ENCODE measurements around the gene NCAM1.

DNA sequence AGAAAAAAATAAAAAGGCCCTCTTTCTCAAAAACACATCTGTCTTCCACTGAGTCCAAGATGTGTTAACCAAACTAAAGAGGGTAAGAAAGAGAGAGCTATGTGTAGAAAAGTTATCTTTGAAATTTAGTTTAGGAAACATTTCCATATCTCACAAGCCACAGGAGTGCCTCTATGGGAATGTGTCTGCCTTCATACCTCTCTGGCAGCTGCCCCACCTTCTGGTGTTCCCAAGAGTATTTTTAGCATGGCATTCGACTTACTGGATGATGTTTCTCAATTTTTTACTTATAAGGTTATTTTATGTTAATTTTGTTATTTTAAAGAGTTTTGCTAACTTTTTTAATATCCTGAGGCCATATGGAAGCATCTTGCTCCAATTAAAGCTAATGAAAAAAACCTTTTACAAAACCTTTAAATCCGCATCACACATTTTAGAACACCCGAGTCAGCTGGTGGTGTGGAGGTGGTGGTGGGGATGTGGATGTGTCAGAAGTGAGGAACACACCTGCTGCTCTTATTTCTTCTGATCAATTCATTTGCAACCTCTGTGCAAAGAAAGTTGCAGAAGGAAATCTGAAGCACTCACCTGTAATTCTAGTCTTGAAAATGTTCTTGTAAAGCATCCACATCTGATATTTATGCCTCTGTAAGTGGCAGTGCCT is 112.2 kb downstream of the NCAM1 start:
- TF ChIP-seq, protein P1, sequence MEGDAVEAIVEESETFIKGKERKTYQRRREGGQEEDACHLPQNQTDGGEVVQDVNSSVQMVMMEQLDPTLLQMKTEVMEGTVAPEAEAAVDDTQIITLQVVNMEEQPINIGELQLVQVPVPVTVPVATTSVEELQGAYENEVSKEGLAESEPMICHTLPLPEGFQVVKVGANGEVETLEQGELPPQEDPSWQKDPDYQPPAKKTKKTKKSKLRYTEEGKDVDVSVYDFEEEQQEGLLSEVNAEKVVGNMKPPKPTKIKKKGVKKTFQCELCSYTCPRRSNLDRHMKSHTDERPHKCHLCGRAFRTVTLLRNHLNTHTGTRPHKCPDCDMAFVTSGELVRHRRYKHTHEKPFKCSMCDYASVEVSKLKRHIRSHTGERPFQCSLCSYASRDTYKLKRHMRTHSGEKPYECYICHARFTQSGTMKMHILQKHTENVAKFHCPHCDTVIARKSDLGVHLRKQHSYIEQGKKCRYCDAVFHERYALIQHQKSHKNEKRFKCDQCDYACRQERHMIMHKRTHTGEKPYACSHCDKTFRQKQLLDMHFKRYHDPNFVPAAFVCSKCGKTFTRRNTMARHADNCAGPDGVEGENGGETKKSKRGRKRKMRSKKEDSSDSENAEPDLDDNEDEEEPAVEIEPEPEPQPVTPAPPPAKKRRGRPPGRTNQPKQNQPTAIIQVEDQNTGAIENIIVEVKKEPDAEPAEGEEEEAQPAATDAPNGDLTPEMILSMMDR (conservative IDR thresholded peaks at IDR 0.05; ENCODE audit: low read depth, low read length): no peak
- no peak for TF ChIP-seq EZH2 (IDR thresholded peaks at IDR 0.05; ENCODE audit: low read length, unreplicated experiment)

Measured in PC-3 (cell line).